Effector memory CD4-positive, alpha-beta T cell (primary cell): ENCODE data around the gene LIX1.
"Not testable (repeated sequence)": the region's sequence is repeated elsewhere in the genome, so short reads cannot be mapped to it uniquely, and the experiment has no call there.

ENCODE experiments used
- DNase-seq, 3 donors: peaks; one replicate each; pipeline ENCODE4 v3.0.0-alpha.2; 2020
- H3K27ac ChIP-seq: 2 replicates; pipeline ENCODE4 v1.7.0; 2013; ENCODE audit warnings: mild to moderate bottlenecking, low read length, moderate library complexity; ENCODE audit not compliant: insufficient read depth, poor library complexity, severe bottlenecking
- H3K27me3 ChIP-seq: replicated peaks from 2 replicates; pipeline ENCODE4 v1.7.0; 2013; ENCODE audit warnings: mild to moderate bottlenecking, low read length; ENCODE audit not compliant: insufficient read depth, control insufficient read depth, poor library complexity, severe bottlenecking
- H3K36me3 ChIP-seq: 2 replicates; pipeline ENCODE4 v1.7.0; 2013; ENCODE audit warnings: mild to moderate bottlenecking, low read length, moderate library complexity; ENCODE audit not compliant: control insufficient read depth, insufficient read depth
- H3K4me1 ChIP-seq: 2 replicates; pipeline ENCODE4 v1.7.0; 2013; ENCODE audit warnings: low read length, mild to moderate bottlenecking; ENCODE audit not compliant: control insufficient read depth, insufficient read depth, poor library complexity, severe bottlenecking
- H3K4me3 ChIP-seq: 2 replicates; pipeline ENCODE4 v1.7.0; 2013; ENCODE audit warnings: low read length, low read depth, mild to moderate bottlenecking; ENCODE audit not compliant: insufficient read depth, poor library complexity, severe bottlenecking
- H3K9me3 ChIP-seq: 2 replicates; pipeline ENCODE4 v1.7.0; 2013; ENCODE audit warnings: mild to moderate bottlenecking, low read length, moderate library complexity; ENCODE audit not compliant: control insufficient read depth

The LIX1 gene

GRCh38 chr5:97148288-97148687 is 5.9 kb upstream of the LIX1 start:
- Histone ChIP-seq H3K9me3 (no peaks in the 10 kb centered on the region), H3K27ac (no peak overlapping the region), H3K27me3 (no peaks in the 10 kb centered on the region), H3K4me3 (no peak overlapping the region), H3K4me1 (no peaks in the 10 kb centered on the region), H3K36me3 (no peaks in the 10 kb centered on the region)
- DNase-seq: no peak

- no peaks in the 10 kb centered on the region for H3K27me3 ChIP-seq
- H3K36me3 ChIP-seq: no peaks in the 10 kb centered on the region
- no peaks in the 10 kb centered on the region for H3K9me3 ChIP-seq
- H3K4me1 ChIP-seq: no peaks in the 10 kb centered on the region
- DNase-seq: no peak
- no peak overlapping the region for H3K27ac ChIP-seq
- no peak overlapping the region for H3K4me3 ChIP-seq
These were observed 1.3 kb upstream of the LIX1 start for GRCh38 chr5:97143704-97144103.

GRCh38 chr5:97141539-97141938 is 872 bp downstream of the LIX1 start:
- Histone ChIP-seq H3K36me3 (no peaks in the 10 kb centered on the region), H3K4me3 (no peak overlapping the region), H3K27ac (no peak overlapping the region), H3K4me1 (no peaks in the 10 kb centered on the region), H3K27me3 (no peaks in the 10 kb centered on the region), H3K9me3 (no peaks in the 10 kb centered on the region)
- DNase-seq: no peak

- H3K4me3 ChIP-seq: no peak overlapping the region
- no peaks in the 10 kb centered on the region for H3K4me1 ChIP-seq
- no peaks in the 10 kb centered on the region for H3K36me3 ChIP-seq
- no peaks in the 10 kb centered on the region for H3K9me3 ChIP-seq
- DNase-seq: no peak
- no peaks in the 10 kb centered on the region for H3K27me3 ChIP-seq
- no peak overlapping the region for H3K27ac ChIP-seq
These were observed 1.4 kb downstream of the LIX1 start for GRCh38 chr5:97141031-97141430.

GRCh38 chr5:97140250-97140649 is 2.2 kb downstream of the LIX1 start:
- not testable (repeated sequence) for H3K9me3 ChIP-seq, H3K36me3 ChIP-seq, H3K4me3 ChIP-seq, H3K27me3 ChIP-seq, H3K27ac ChIP-seq, DNase-seq, H3K4me1 ChIP-seq

- Histone ChIP-seq H3K27me3 (no peaks in the 10 kb centered on the region), H3K27ac (no peak overlapping the region), H3K4me3 (no peak overlapping the region)
These were observed 5.9 kb downstream of the LIX1 start for GRCh38 chr5:97136475-97136874.

GRCh38 chr5:97135868-97136267 is 6.5 kb downstream of the LIX1 start:
- Histone ChIP-seq H3K27me3 (no peaks in the 10 kb centered on the region), H3K27ac (no peak overlapping the region), H3K4me1 (no peaks in the 10 kb centered on the region), H3K4me3 (no peak overlapping the region), H3K9me3 (no peaks in the 10 kb centered on the region), H3K36me3 (no peaks in the 10 kb centered on the region)
- DNase-seq: no peak

More at GRCh38 chr5:97136475-97136874, 5.9 kb downstream of the LIX1 start:
- Histone ChIP-seq H3K36me3 (no peaks in the 10 kb centered on the region), H3K9me3 (no peaks in the 10 kb centered on the region), H3K4me1 (no peaks in the 10 kb centered on the region)
- no peak for DNase-seq

GRCh38 chr5:97134634-97135033 is 7.8 kb downstream of the LIX1 start:
- H3K36me3 ChIP-seq: no peaks in the 10 kb centered on the region
- no peak overlapping the region for H3K27ac ChIP-seq
- no peak overlapping the region for H3K4me3 ChIP-seq
- no peaks in the 10 kb centered on the region for H3K27me3 ChIP-seq
- DNase-seq: no peak
- H3K9me3 ChIP-seq: no peaks in the 10 kb centered on the region
- H3K4me1 ChIP-seq: no peaks in the 10 kb centered on the region

GRCh38 chr5:97133101-97133500 is 9.3 kb downstream of the LIX1 start:
- no peak overlapping the region for H3K4me3 ChIP-seq
- H3K27me3 ChIP-seq: no peaks in the 10 kb centered on the region
- H3K4me1 ChIP-seq: no peaks in the 10 kb centered on the region
- no peaks in the 10 kb centered on the region for H3K9me3 ChIP-seq
- H3K36me3 ChIP-seq: no peaks in the 10 kb centered on the region
- no peak for DNase-seq
- no peak overlapping the region for H3K27ac ChIP-seq

GRCh38 chr5:97131921-97132320 is 10.5 kb downstream of the LIX1 start:
- no peaks in the 10 kb centered on the region for H3K27me3 ChIP-seq
- H3K9me3 ChIP-seq: no peaks in the 10 kb centered on the region
- no peak for DNase-seq
- no peaks in the 10 kb centered on the region for H3K36me3 ChIP-seq
- no peaks in the 10 kb centered on the region for H3K4me1 ChIP-seq
- H3K4me3 ChIP-seq: no peak overlapping the region
- H3K27ac ChIP-seq: no peak overlapping the region
